GM21737 (cell line): ENCODE data around the gene MAGI1.
"Not testable (repeated sequence)": the region's sequence is repeated elsewhere in the genome, so short reads cannot be mapped to it uniquely, and the experiment has no call there.

ENCODE experiments used
- ATAC-seq: cut with Tn5 transposase; IDR thresholded peaks from one replicate; pipeline ENCODE4 v1.9.1; 2021; ENCODE audit warnings: mild to moderate bottlenecking, moderate library complexity; ENCODE audit not compliant: unreplicated experiment

The MAGI1 gene

DNA sequence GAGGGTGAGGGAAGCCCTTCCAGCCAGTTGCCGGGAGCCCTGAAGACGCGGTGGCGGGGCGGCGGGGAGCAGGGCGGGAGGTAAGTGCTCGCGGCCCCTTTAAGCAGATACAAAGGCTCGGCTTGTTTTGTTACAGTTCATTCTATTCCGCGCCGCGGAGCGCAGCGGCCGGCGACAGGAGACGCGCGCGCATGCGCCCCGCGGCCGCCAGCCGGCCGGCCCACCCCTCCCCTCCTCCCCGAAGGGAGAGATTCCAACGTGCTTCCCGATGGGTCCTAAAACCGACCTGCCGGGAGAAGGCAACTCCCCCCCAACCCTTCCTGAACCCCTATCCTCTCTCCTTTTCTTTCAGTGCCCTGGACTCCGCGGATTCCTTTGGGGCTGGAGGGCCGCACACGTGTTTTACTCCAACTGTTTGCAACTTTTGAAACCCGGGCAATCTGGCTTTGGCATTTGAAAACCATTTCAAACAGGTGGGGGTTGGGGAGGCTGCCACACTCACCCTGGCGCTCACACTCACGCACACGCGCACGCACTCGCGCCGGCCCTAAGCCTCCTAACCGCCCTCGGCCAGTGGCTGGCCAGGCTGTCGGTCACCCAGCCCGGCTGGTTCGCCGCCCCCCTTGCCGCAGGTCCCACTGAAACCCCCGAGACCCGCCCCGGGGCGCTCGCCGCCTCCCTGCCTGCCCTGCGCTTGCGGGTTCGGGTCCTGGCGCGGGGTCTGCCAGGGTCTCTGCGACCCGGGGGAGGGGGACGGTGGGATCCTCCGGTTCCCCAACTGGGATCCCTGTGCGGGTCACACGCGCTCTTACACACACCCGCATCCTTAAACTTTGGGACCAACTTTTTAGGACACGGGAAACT is at the start of gene MAGI1:
MAGI1 (minus strand) TSS at position 193 of the 864 bp plus-strand sequence. CDS start 610 bp downstream, outside the sequence.
- ATAC-seq, result peak; percentile 64

GRCh38 chr3:66083784-66084213 is 45.1 kb upstream of the MAGI1 start:
- no peak for ATAC-seq

DNA sequence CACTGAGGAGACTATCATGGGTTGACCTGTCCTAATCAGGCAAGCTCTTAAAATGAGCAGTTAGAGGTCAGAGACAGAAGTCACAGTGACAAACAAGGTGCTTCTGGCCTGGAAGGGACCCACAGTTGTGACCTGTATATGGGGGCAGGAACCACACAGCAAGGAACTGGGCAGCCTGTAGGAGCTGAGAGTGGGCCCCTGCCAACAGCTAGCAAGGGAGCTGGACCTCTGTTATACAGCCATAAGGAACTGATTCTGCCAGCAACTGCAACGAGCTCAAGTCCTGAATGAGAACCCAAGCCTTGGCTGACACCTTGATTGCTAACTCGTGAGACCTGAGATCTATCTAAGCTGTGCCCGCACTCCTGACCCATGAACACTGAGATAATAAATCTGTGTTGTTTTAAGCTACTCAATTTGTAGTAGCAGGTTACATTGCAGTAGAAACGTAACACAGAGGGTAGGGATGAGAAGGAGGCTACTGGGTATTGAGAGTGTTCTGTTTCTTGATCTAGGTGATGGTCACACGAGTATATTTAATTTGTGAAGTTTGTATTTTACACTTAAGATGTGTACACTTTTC is 44.5 kb upstream of the MAGI1 start:
- ATAC-seq, result no peak

GRCh38 chr3:66082679-66083078 is 44.0 kb upstream of the MAGI1 start:
- ATAC-seq, result no peak

DNA sequence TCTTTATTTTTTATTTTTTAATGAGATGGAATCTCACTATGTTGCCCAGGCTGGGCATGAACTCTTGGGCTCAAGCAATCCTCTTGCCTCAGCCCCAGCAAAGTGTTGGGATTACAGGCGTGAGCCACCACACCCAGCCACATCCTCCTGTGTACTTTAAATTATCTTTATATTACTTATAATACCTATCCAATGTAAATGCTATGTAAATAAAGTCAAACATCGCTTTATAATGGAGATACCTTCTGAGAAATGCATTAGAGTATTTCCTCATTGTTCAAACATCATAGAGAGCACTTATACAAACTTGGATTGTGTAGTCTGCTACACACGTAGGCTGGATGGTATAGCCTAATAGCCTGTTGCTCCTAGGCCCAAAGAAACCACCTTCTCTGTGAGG is 41.4 kb upstream of the MAGI1 start:
- ATAC-seq, result no peak

- ATAC-seq, result no peak
Observed at GRCh38 chr3:66077973-66078372, 39.3 kb upstream of the MAGI1 start.

DNA sequence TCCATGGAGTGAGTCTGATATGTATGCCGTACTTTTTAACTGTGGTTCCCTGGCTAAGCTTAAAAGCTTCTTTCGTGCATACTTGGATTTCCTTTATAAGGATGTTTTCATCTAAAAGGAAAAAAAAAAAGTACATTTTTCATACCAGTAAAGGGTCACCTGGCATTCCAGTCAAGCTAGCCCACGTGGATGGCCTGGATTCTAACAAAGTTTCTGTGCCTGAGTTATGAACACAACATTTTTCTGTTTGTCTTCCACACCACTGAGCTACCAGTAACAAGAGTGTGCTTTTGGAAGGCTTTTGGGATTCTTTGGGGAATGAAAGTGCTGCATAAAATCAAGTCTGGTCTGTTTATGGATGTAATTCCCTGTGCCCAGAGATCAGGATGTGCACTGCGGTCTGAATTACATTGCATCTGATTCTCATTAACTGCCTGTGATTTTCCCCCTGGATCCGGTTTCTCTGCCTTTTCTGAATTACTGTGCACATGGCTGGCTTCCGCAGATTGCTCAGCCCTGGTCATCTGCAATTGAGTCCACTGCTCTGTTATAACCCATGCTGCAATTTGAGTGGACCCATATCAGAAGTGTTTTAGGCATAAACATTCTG is 38.2 kb upstream of the MAGI1 start:
- ATAC-seq, result no peak

DNA sequence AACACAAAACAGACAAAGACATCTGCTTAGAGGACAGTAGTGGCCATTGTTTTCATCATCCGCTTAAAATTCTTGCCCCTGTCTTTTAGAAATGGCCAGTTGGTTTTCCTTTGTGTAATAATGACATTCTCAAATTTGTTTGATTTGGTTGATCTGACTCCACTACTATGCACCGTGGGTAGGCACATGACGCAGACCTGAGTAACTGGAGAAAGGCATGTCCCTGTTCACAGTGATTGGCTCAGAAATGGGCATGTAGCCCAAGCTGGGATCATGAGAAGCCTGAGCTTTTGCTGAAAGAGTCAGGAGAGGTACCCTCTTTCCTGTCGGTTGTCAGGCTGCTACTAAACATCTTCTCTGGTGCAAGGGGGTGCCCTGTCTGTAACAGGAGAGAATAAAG is 36.6 kb upstream of the MAGI1 start:
- no peak for ATAC-seq

DNA sequence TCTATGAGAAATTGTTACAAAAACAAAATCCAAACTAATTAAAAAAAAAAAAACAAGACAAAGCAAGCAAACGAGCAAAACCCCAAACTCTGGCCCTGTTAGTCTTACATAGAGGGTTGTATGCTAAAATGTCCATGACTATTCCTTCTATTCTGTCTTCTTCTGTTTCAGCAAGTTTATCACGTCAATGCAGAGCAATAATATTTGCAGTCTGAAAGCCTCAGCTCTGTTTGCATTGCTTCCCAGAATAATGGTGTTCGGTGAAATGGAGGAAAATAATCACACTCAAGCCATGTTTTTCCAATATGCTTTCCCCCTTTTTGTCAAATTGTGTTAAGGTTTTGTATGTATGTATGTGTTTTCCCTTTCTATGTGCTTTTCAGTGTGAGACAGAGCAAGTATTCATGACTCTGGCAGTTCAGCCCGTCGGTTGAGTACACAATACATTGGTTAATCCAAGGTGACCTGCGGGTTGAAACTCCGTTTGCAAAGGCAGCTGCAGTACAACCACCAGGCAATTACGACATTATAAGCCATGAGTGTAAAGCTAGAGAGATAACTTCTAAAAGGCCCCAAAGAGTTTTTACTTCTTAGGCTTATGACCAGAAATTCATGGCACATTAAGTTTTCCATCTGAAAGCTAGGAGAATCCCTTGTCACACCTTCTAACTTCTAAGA is 34.9 kb upstream of the MAGI1 start:
- no peak for ATAC-seq

DNA sequence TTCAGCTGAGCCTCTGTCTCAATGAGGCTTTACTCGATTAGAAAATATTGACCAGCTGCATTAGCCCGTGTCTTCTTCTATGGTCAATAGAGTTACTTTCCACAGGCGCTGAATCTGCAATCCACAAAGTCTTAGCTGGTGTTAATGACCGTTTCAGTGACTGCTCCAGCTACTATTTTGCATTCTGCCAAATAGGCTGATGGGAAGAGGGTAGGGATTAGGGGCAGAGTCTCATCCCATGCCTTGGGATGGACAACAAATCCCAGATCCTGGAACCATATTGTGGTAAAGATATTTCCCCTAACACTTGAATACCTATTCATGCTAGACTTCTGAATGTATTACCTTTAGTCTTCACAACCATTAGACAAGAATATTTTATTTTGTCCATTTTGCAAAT is 29.5 kb upstream of the MAGI1 start:
- ATAC-seq, result no peak

- ATAC-seq, result no peak
Observed at GRCh38 chr3:66066963-66067617, 28.4 kb upstream of the MAGI1 start.

- ATAC-seq, result no peak
Observed at GRCh38 chr3:66055289-66055688, 16.6 kb upstream of the MAGI1 start.

DNA sequence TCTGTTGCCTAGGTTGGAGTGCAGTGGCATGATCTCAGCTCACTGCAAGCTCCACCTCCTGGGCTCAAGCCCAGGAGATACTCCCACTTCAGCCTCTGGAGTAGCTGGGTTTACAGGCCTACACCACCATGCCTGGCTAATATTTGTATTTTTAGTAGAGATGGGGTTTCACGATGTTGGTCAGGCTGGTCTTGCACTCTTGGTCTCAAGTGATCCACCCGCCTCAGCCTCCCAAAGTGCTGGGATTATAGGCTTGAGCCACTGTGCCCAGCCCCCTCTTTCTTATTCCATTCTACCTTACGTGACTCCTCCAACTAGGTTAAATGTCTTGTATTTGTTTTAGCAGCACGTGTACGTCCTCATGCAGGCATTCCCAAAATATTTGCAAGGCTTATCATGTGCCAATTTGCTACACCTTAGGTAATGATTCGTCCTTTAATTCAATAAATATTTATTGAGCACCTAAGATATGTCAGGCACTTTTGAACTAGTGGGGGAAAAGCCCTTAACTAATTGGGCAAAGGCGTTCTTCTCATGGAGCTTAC is 14.9 kb upstream of the MAGI1 start:
- ATAC-seq, result no peak

DNA sequence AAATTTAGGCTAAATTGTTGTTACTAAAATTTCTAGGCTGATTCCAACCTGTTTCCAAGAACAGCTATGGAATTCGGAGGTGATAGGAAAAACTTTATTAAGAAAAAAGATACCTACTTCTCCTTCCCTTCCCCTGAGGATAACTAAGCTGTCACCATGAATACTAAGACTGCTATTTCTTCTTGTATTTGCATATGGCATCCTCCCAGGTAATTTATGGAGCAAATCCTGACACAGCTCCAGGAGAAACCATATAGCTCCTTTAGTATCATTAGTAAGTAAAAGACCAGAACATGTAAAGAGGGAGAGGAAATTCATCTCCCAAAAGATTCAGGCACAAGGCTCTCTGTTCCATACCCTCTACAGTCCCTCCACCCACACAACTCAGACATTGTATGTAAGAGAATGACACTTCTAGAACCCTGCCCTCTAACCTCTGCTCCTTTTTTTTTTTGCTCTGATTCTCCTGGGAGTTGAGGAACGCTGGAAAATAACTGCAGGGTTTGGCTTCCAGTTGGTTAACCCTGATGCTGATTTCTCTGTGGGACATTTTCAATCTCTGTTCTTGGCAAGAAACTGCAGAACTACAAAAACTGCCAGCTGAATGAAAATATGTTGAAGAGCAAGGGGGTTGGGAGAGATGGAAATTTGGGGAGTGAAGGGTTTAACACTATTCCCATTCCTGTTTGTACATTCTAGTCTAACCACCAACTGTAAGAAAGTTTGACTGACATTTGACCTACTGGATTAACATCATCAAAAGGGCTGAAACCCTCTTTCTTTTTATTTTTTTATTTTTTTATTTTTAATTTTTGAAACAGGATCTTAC is 14.2 kb upstream of the MAGI1 start:
- no peak for ATAC-seq

GRCh38 chr3:66050821-66051220 is 12.1 kb upstream of the MAGI1 start:
- no peak for ATAC-seq

DNA sequence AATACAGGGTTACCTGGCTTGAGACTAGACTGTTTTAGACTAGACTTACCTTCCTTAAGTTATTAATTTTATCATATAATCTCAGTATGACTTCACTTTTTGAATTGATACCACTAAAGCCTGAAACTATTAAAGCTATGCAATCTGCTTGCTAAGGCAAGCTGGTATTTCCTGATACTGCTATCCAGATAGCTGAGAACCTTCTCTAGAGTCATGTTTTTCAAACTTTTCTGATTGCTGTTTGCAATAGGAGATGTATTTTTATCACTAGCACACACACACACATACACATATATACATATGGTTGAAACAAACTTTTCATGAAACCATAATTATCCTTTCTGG is 9.3 kb upstream of the MAGI1 start:
- ATAC-seq, result no peak

GRCh38 chr3:66047311-66048050 is 8.8 kb upstream of the MAGI1 start:
- ATAC-seq, result no peak

- not testable (repeated sequence) for ATAC-seq
Observed at GRCh38 chr3:66046321-66046720, 7.6 kb upstream of the MAGI1 start.

GRCh38 chr3:66041828-66042227 is 3.1 kb upstream of the MAGI1 start:
- no peak for ATAC-seq
